Measurements from ENCODE around the gene DSN1.

DSN1 gene

DNA sequence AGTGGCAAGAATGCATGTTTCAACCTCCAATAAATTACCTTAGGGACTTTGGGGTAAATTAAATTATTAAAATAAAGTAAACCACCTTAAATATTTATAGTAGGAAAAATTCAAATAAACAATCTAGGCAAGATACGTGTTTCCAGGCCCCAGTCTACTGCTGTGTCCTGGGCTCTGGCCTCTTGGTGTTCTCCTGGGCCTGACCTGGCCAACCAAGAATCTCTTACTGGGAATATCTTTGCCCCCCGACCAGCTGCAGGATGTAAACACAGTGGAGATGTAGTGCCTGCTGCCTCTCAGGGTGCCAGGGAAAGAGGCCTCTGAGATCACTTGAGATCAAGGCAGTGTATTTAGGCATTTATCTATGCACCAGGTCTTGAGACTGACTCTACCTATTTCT lies 11.7 kb upstream of the DSN1 start:
- DNase-seq = no peak
- in situ Hi-C loops (cut with HindIII; ENCODE audit: low pct_ligation_motif_present, low sequenced_read_pairs) = no loop called here
- Histone ChIP-seq H3K36me3 (replicated peaks) (peaks cover 27% of the 10 kb centered on the region), H3K27me3 (replicated peaks) (no peaks in the 10 kb centered on the region), H3K27ac (no peak overlapping the region), H3K4me3 (ENCODE audit: low read depth, low read length) (no peak overlapping the region)
- TF ChIP-seq, protein P1, sequence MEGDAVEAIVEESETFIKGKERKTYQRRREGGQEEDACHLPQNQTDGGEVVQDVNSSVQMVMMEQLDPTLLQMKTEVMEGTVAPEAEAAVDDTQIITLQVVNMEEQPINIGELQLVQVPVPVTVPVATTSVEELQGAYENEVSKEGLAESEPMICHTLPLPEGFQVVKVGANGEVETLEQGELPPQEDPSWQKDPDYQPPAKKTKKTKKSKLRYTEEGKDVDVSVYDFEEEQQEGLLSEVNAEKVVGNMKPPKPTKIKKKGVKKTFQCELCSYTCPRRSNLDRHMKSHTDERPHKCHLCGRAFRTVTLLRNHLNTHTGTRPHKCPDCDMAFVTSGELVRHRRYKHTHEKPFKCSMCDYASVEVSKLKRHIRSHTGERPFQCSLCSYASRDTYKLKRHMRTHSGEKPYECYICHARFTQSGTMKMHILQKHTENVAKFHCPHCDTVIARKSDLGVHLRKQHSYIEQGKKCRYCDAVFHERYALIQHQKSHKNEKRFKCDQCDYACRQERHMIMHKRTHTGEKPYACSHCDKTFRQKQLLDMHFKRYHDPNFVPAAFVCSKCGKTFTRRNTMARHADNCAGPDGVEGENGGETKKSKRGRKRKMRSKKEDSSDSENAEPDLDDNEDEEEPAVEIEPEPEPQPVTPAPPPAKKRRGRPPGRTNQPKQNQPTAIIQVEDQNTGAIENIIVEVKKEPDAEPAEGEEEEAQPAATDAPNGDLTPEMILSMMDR (IDR thresholded peaks at IDR 0.05; ENCODE audit: low read depth, low read length, missing control alignments) = no peak

DNA sequence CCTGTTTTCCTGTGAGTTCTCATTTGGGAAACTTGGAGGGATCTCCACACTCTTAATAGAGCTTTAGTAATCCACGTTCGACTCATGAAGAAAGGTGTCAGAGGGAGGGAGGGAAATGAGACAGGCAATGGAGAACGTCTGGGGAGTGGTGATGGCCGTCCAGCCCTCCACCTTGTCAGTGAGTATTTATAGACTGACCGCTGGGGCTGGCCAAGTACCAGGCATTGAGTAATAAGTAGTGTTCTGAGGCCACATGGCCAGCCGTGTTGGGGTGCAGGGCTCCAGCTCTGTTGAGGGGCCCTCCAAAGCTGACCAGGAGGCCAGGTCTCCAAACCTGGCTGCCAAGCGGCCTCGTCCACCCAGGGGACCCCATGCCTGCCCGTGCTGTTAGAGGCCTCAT lies 11.3 kb upstream of the DSN1 start:
- Histone ChIP-seq H3K36me3 (replicated peaks) (peaks cover 27% of the 10 kb centered on the region), H3K27me3 (replicated peaks) (no peaks in the 10 kb centered on the region), H3K4me3 (ENCODE audit: low read depth, low read length) (no peak overlapping the region), H3K27ac (no peak overlapping the region)
- no peak for DNase-seq
- TF ChIP-seq, protein P1 (IDR thresholded peaks at IDR 0.05; ENCODE audit: low read depth, low read length, missing control alignments) = no peak
- in situ Hi-C loops (cut with HindIII; ENCODE audit: low pct_ligation_motif_present, low sequenced_read_pairs) = no loop called here

DNA sequence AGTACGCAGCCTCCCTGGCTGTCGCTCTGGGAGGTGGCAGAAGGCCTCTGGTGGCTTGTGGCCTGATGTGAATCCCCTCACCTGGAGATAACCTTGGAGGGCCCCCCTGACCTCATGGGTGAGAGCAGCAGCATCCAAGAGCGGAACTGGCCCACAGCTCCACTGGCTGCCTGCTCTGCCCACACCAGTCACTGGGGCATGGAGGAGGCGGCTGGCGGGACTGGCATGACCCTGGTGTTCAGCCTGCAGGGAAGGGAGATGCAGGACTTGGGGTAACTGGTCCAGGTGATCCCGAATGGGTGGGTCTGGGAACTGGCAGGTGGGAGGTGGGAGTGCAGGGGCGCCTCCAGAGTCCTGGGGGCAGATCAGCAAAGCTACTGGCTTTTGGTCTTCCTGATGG lies 10.6 kb upstream of the DSN1 start:
- H3K27me3 ChIP-seq (replicated peaks) = no peaks in the 10 kb centered on the region
- H3K4me3 ChIP-seq (ENCODE audit: low read depth, low read length) = no peak overlapping the region
- in situ Hi-C loops (cut with HindIII; ENCODE audit: low pct_ligation_motif_present, low sequenced_read_pairs) = no loop called here
- no peak overlapping the region for H3K27ac ChIP-seq
- TF ChIP-seq, protein P1 (IDR thresholded peaks at IDR 0.05; ENCODE audit: low read depth, low read length, missing control alignments) = no peak
- peaks cover 27% of the 10 kb centered on the region for H3K36me3 ChIP-seq (replicated peaks)
- DNase-seq = no peak

- H3K36me3 ChIP-seq (replicated peaks) = peaks cover 11% of the 10 kb centered on the region
- no peak overlapping the region for H3K4me3 ChIP-seq (ENCODE audit: low read depth, low read length)
- no peak overlapping the region for H3K27ac ChIP-seq
- DNase-seq = no peak
- TF ChIP-seq, protein P1 (IDR thresholded peaks at IDR 0.05; ENCODE audit: low read depth, low read length, missing control alignments) = no peak
- H3K27me3 ChIP-seq (replicated peaks) = no peaks in the 10 kb centered on the region
- in situ Hi-C loops (cut with HindIII; ENCODE audit: low pct_ligation_motif_present, low sequenced_read_pairs) = no loop called here
Observed at GRCh38 chr20:36779656-36780025, 6.1 kb upstream of the DSN1 start.

DNA sequence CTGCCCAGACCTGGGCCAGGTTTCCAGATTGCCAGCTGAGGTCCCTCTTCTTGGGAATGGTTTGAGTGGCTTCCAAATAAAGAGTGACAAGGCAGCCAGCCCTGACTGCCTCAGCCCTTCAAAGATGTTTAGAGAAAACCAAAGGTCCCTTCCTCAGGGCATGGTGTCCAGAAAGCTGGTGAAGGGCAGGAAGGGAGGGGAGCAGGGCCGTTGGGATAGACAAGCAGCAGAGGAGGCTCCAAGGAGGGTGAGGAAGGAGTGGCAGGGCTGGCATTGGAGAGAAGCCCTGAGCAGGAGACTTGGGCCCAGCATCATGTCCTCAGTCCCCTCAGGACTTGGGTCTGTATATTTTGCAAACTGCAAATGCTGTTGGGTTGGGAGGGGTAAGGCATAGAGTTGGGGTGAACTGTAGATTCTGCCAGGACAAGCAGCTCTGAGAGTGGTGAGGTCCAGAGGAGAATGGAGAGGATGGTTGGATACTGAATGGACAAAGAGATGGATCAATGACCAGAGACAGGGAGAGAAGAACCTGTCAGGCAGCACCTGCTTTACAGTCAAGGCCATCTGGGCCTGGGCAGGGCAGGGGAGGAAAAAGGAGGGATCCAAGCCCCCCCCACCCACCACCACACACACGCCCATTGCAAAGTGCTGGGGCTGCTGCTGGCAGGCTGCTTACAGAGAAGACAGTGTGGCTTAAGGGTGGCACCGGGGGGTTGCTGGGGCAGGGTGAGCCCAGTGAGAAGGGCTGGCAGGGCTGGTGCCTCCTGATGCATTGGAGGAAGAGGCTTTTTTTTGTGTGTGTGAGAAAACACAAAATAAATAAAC lies 5.5 kb upstream of the DSN1 start:
- Histone ChIP-seq H3K27me3 (replicated peaks) (no peaks in the 10 kb centered on the region), H3K27ac (no peak overlapping the region), H3K36me3 (replicated peaks) (peaks cover 5% of the 10 kb centered on the region), H3K4me3 (ENCODE audit: low read depth, low read length) (no peak overlapping the region)
- in situ Hi-C loops (cut with HindIII; ENCODE audit: low pct_ligation_motif_present, low sequenced_read_pairs) = no loop called here
- no peak for DNase-seq
- TF ChIP-seq, protein P1 (IDR thresholded peaks at IDR 0.05; ENCODE audit: low read depth, low read length, missing control alignments) = no peak

GRCh38 chr20:36777576-36777975 lies 4.0 kb upstream of the DSN1 start:
- Histone ChIP-seq H3K4me3 (ENCODE audit: low read depth, low read length) (no peak overlapping the region), H3K36me3 (replicated peaks) (no peaks in the 10 kb centered on the region), H3K27me3 (replicated peaks) (no peaks in the 10 kb centered on the region), H3K27ac (no peak overlapping the region)
- TF ChIP-seq, protein P1 (IDR thresholded peaks at IDR 0.05; ENCODE audit: low read depth, low read length, missing control alignments) = no peak
- no peak for DNase-seq
- in situ Hi-C loops (cut with HindIII; ENCODE audit: low pct_ligation_motif_present, low sequenced_read_pairs) = no loop called here
